Activated naive CD8-positive, alpha-beta T cell (primary cell): Measurements from ENCODE around the gene MRPL36.

Experiments
- H3K27ac Mint-ChIP-seq: one replicate; pipeline ENCODE4 v1.8.0; 2021; ENCODE audit warnings: mixed read lengths
- H3K27me3 Mint-ChIP-seq: one replicate; pipeline ENCODE4 v1.8.0; 2021; ENCODE audit warnings: mixed read lengths
- H3K36me3 Mint-ChIP-seq: one replicate; pipeline ENCODE4 v1.8.0; 2021; ENCODE audit warnings: mixed read lengths
- H3K4me1 Mint-ChIP-seq: one replicate; pipeline ENCODE4 v1.8.0; 2021; ENCODE audit warnings: low read depth, mixed read lengths
- H3K4me3 Mint-ChIP-seq: one replicate; pipeline ENCODE4 v1.8.0; 2021; ENCODE audit warnings: mild to moderate bottlenecking, mixed read lengths
- H3K9me3 Mint-ChIP-seq: one replicate; pipeline ENCODE4 v1.8.0; 2021; ENCODE audit warnings: low read depth, mixed read lengths

Gene MRPL36

GRCh38 chr5:1764606-1764960, 35.1 kb downstream of the MRPL36 start:
- Mint-ChIP-seq H3K36me3 (no peaks in the 10 kb centered on the region), H3K4me1 (no peaks in the 10 kb centered on the region), H3K27me3 (peaks cover 9% of the 10 kb centered on the region), H3K4me3 (no peak overlapping the region), H3K27ac (no peak overlapping the region), H3K9me3 (no peaks in the 10 kb centered on the region)

GRCh38 chr5:1763960-1764605, 35.6 kb downstream of the MRPL36 start:
- Mint-ChIP-seq H3K4me3 (no peak overlapping the region), H3K27me3 (peaks cover 9% of the 10 kb centered on the region), H3K9me3 (no peaks in the 10 kb centered on the region), H3K36me3 (no peaks in the 10 kb centered on the region), H3K4me1 (no peaks in the 10 kb centered on the region), H3K27ac (no peak overlapping the region)

- no peaks in the 10 kb centered on the region for H3K4me1 Mint-ChIP-seq
- no peak overlapping the region for H3K27ac Mint-ChIP-seq
- peaks cover 9% of the 10 kb centered on the region for H3K27me3 Mint-ChIP-seq
- H3K4me3 Mint-ChIP-seq: no peak overlapping the region
- H3K9me3 Mint-ChIP-seq: peaks cover 3% of the 10 kb centered on the region
- H3K36me3 Mint-ChIP-seq: no peaks in the 10 kb centered on the region
These were observed 36.1 kb downstream of the MRPL36 start for GRCh38 chr5:1763548-1763911.

- Mint-ChIP-seq H3K9me3 (peaks cover 8% of the 10 kb centered on the region), H3K4me1 (no peaks in the 10 kb centered on the region), H3K4me3 (no peak overlapping the region), H3K27ac (no peak overlapping the region), H3K27me3 (peaks cover 9% of the 10 kb centered on the region), H3K36me3 (no peaks in the 10 kb centered on the region)
These were observed 36.6 kb downstream of the MRPL36 start for GRCh38 chr5:1762883-1763547.

DNA sequence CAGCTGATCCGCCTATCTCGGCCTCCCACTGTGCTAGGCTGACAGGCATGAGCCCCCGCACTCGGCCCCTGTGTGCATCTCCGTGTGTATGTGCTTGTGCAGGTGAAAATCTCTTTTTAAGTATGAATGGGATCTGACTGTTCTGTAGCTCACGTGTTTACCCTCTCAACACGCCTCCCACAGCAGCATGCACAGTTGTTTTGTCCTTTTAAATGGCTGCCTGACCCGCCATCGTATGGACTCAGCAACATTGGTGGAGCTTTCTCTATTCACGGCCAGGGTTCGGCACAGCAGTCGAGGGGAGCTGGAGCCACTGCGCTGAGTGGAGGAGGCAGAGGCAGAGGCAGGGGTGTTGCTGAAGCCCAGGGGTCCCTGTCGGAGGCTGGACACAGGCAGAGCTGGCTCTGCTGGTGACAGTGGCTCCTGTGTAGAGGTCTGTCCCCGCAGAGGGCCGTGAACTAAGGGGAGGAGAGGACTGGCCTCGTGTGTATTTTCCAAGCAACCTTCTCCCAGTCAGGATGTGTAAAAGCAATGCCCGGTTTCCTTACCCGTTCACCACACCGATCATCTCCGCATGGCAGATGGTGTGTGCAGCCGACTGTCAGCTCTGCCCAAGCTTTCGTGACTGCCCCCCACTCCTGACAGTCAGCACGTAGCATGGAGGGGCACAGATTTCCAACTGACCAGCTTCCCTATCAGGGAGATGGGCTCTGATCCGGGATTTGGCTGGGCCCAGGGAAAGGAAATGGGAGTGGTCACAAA, 37.3 kb downstream of the MRPL36 start:
- H3K4me1 Mint-ChIP-seq: no peaks in the 10 kb centered on the region
- no peak overlapping the region for H3K27ac Mint-ChIP-seq
- H3K9me3 Mint-ChIP-seq: peaks cover 8% of the 10 kb centered on the region
- no peak overlapping the region for H3K4me3 Mint-ChIP-seq
- no peaks in the 10 kb centered on the region for H3K36me3 Mint-ChIP-seq
- H3K27me3 Mint-ChIP-seq: peaks cover 9% of the 10 kb centered on the region

- H3K9me3 Mint-ChIP-seq: peaks cover 8% of the 10 kb centered on the region
These were observed 38.2 kb downstream of the MRPL36 start for GRCh38 chr5:1761453-1761755.

DNA sequence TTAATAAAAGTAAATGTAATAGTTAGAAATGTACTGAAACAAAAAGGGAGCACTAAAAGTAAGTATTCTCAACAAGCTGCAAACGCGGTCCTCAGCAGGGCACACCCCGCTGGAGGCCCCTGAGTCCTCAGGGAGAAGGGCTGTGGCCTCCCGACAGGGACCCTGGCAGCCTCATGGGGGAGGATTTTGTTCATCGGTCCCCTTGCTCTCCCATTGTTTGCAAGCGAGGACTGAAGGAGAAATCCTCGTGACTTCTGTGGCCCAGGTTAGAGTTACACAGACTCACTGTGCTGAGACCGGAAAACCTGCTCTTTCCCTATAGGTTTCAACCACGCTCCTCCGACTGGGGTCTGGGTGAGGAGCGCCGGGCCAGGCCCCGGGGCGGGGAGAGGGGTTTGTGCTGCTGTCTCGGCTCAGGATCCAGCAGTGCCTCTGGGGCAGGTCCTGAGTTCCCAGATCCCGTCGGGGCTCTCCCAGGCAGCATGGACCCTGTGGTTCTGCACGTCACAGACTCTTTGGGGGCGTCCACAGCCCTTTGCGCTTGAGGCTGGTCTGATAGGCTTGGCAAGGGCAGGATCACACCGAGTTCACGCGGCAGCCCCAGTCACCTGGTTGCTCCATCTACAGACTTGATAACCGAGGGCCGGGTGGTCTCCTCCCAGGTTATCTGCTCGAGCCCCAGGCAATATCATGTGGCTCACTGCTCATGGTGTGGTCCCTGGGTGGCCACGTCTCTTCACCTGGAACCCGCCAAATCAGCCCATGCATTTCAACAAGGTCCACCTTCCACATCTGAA, 38.8 kb downstream of the MRPL36 start:
- Mint-ChIP-seq H3K27ac (no peak overlapping the region), H3K4me1 (no peaks in the 10 kb centered on the region), H3K4me3 (no peak overlapping the region), H3K27me3 (peaks cover 9% of the 10 kb centered on the region), H3K36me3 (no peaks in the 10 kb centered on the region), H3K9me3 (peaks cover 8% of the 10 kb centered on the region)

More at GRCh38 chr5:1761453-1761755, 38.2 kb downstream of the MRPL36 start:
- Mint-ChIP-seq H3K4me3 (no peak overlapping the region), H3K4me1 (no peaks in the 10 kb centered on the region), H3K27me3 (peaks cover 9% of the 10 kb centered on the region), H3K27ac (no peak overlapping the region), H3K36me3 (no peaks in the 10 kb centered on the region)

- no peaks in the 10 kb centered on the region for H3K4me1 Mint-ChIP-seq
- H3K27ac Mint-ChIP-seq: no peak overlapping the region
- H3K4me3 Mint-ChIP-seq: no peak overlapping the region
- H3K27me3 Mint-ChIP-seq: peaks cover 9% of the 10 kb centered on the region
- H3K9me3 Mint-ChIP-seq: peaks cover 8% of the 10 kb centered on the region
- no peaks in the 10 kb centered on the region for H3K36me3 Mint-ChIP-seq
These were observed 39.4 kb downstream of the MRPL36 start for GRCh38 chr5:1760231-1760630.

DNA sequence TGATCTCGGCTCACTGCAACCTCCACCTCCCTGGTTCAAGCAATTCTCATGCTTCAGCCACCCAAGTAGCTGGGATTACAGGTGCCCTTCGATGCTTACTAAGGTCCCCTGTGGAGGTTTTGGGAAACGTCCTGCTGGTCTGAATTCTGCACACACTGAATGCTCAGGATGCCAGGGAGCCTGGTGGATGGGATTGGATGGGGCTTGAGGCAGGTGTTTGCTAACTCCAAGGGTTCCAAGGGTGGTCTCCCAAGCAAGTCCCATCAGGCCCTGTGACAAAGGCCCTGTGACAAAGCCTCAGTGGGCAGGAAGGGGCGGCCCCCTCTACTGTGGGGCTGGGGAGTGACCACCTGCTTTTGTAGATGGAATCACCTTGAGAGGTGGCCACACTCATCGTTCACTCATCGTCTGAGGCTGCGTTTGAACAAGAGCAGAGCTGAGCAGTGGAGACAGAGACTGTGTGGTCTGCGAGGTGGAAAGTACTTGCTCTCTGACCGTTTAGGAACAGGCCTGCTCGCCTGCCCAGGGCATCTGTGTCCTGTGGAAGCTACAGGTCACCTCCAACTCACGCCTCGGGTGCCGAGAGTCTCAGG, 40.2 kb downstream of the MRPL36 start:
- H3K27ac Mint-ChIP-seq: no peak overlapping the region
- no peaks in the 10 kb centered on the region for H3K36me3 Mint-ChIP-seq
- H3K4me1 Mint-ChIP-seq: no peaks in the 10 kb centered on the region
- no peak overlapping the region for H3K4me3 Mint-ChIP-seq
- peaks cover 8% of the 10 kb centered on the region for H3K9me3 Mint-ChIP-seq
- H3K27me3 Mint-ChIP-seq: peaks cover 6% of the 10 kb centered on the region

DNA sequence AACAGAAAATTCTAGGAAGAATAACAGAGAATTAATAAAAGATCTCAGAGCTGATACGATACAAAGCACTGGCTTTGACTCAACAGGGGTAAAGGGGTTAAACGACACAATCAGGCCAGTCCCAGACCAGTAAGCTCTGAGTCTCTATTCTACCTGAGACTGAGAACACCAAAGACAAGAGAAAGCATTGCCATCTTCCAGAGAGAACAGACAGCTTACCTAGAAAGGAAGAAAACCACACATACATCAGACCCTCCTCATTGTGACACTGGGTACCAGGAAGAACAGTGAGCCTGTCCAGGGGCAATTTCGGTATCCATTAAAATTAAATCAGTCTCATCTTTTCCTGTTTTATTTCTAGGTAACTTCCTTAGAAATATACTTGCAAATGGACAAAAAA, 41.1 kb downstream of the MRPL36 start:
- no peak overlapping the region for H3K4me3 Mint-ChIP-seq

GRCh38 chr5:1757511-1757910, 42.1 kb downstream of the MRPL36 start:
- Mint-ChIP-seq H3K27ac (no peak overlapping the region), H3K27me3 (peaks cover 3% of the 10 kb centered on the region), H3K4me1 (no peaks in the 10 kb centered on the region), H3K9me3 (peaks cover 8% of the 10 kb centered on the region), H3K36me3 (no peaks in the 10 kb centered on the region), H3K4me3 (no peak overlapping the region)

More for the DNA sequence above, 41.1 kb downstream of the MRPL36 start:
- no peaks in the 10 kb centered on the region for H3K36me3 Mint-ChIP-seq
- no peaks in the 10 kb centered on the region for H3K4me1 Mint-ChIP-seq
- H3K9me3 Mint-ChIP-seq: peaks cover 8% of the 10 kb centered on the region
- no peak overlapping the region for H3K27ac Mint-ChIP-seq
- peaks cover 3% of the 10 kb centered on the region for H3K27me3 Mint-ChIP-seq

DNA sequence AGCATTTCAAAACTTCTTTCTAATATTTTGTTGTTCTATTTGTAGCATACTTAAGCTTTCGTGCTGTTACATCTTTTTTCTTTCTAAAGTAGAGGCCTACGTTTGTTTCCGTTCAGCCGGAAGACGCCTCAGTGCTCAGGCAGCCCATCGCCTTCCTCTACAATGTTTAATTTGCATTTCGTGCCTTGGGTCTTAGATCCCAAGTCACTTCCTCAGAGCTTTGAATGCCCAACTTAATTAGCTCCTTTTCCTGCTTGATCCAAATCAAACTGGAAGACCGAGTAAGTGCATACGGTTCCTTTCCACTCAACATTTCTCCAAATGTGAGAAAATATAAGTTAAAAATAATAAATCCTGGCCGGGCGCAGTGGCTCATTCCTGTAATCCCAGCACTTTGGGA, 43.2 kb downstream of the MRPL36 start:
- Mint-ChIP-seq H3K4me3 (no peak overlapping the region), H3K9me3 (peaks cover 8% of the 10 kb centered on the region), H3K27me3 (no peaks in the 10 kb centered on the region), H3K36me3 (no peaks in the 10 kb centered on the region), H3K4me1 (no peaks in the 10 kb centered on the region), H3K27ac (no peak overlapping the region)

DNA sequence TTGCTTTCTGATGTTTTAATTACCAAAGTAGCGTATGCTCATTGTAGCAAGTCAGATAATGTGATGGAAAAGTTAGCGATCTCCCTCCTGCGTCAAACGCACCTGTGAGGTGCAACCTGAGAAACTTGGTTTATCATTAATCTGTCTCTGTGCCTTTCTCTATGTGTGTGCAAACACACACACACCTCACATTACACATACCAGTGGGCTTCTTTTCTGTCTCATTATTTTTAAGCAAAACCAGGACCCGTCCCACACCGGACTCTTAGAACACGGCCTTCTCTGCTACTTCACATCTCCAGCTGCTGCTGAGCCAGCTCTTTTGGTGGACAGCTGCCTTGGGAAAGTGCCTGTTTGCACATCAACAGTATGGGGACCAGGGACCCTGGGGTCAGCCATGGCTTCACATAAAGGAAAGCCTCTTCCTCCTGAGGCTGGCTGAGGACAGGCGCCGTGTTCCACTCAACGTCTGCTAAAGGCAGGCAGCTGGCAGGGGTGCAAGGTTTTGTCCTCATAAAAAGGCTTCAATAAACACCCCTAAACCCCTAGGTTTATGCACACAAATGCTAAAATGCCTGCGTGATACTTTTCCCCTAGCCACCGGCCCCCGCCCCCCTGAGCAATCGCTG, 44.2 kb downstream of the MRPL36 start:
- no peak overlapping the region for H3K4me3 Mint-ChIP-seq
- no peaks in the 10 kb centered on the region for H3K4me1 Mint-ChIP-seq
- peaks cover 8% of the 10 kb centered on the region for H3K9me3 Mint-ChIP-seq
- H3K27ac Mint-ChIP-seq: no peak overlapping the region
- no peaks in the 10 kb centered on the region for H3K36me3 Mint-ChIP-seq
- H3K27me3 Mint-ChIP-seq: no peaks in the 10 kb centered on the region

GRCh38 chr5:1754531-1755220, 45.0 kb downstream of the MRPL36 start:
- no peaks in the 10 kb centered on the region for H3K36me3 Mint-ChIP-seq
- no peak overlapping the region for H3K27ac Mint-ChIP-seq
- no peaks in the 10 kb centered on the region for H3K27me3 Mint-ChIP-seq
- no peaks in the 10 kb centered on the region for H3K4me1 Mint-ChIP-seq
- no peak overlapping the region for H3K4me3 Mint-ChIP-seq
- peaks cover 8% of the 10 kb centered on the region for H3K9me3 Mint-ChIP-seq
